Right lung (tissue), 5 donors: ENCODE measurements around the gene INPP5A. TPM values are rescaled to one million over a fixed set of nuclear protein-coding genes. Genes with fewer than 3 reads are reported as not detected.
A peak's percentile ranks its signal among the peaks of the same experiment; 100 is the strongest.

ENCODE experiments used
- DNase-seq, 2 donors: peaks; one replicate each; pipeline ENCODE4 v3.0.0-alpha.2; 2013
- polyA plus RNA-seq, 5 donors: library from polyadenylated mRNA; unstranded; fragments of 120-200 nt; gene quantifications; one replicate each; pipeline versions ENCODE4 v1.2.1 to v1.2.3, GENCODE V29; 2013; ENCODE audit warnings: inconsistent platforms in 1 of 5, low replicate concordance in 1 of 5; ENCODE audit not compliant: insufficient read length in 5 of 5, insufficient read depth in 1 of 5

Gene INPP5A
- polyA plus RNA-seq, 5 donors = 27.7 to 41.7 (median 35.5) TPM

DNA sequence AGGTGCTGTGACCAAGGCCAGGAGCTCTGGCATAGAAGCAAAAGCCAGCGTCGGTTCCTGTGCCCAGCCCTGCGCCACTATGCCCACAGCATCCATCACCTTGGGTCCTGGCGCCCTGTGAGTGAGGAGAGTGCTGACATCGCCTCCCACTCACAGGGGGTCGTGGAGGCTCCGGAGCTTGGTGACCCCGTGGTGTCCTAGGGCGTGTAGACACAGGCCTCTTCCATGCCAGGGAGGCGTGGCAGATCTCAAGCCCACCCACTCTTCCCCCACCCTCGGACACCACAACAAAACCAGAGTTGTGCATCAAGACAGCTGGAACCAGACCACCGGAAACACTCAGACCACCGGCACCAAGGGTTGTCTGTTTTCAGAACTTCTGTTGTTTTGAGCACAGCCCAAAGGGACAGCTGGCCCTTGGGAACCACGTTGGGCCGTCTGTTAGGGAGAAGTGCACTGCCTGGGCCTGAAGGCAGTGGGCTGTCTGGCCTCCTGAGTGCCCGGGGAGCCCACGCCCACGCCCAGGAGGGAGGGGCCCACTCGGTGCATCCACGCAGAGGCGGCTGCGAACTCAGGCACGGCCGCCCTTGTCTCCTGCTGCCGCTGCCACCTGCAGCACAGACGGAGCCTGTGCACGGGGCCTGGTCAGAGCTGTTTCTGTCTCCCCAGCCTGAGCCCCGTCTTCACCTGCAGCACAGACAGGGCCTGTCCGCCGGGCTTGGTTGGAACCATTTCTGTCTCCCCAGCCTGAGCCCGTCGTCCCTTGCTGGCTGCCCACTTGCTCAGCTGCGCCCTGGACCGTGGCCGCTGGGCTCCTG, 106.3 kb downstream of the INPP5A start:
- no peak for DNase-seq

DNA sequence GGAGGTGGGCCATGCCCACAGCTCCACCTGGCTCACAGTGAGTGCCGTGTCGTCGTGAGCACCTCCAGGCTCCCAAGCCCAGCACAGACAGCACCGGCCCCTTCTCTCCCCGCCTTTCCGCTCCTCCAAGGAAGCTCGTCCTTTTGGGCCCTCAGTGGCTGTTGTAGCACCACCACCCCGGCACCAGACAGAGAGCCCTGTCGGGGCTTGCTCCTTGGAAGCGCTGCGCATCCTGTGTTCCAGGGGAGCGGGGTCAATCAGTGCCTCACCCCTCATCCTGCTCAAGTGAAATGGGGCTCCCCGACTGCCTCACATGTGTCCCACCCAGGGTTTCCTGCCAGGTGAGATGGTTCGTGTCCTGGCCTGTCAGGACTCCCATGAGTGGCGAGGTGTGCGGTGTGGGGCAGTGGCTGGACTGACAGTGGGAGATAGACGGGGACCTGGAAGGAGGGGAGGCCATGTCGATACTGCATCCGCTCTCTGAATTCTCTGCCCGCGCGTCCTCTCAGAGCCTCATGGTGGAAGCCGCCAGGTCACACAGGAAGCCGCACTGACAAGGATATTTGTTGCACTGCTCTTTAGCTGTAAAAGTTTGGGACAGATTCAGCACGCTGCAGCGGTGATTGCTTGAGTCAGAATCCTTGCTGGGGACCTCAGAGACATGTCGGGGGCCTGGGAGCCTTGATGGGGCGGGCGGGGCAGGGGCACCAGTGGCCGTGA, 107.1 kb downstream of the INPP5A start:
- no peak for DNase-seq

DNA sequence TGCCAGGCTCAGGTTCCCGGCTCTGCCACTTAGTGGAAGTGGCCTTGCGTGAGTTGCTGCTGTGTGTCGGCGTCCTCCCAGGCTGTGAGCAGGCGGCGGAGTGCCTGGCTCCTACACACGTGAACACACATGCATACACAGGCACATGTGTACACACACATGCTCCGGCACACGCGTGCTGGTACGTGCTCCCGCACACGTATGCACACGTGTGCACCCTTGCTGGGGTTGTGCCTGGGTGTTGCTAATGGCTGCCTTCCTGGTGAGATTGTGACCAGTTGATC, 107.6 kb downstream of the INPP5A start:
- DNase-seq = no peak

DNA sequence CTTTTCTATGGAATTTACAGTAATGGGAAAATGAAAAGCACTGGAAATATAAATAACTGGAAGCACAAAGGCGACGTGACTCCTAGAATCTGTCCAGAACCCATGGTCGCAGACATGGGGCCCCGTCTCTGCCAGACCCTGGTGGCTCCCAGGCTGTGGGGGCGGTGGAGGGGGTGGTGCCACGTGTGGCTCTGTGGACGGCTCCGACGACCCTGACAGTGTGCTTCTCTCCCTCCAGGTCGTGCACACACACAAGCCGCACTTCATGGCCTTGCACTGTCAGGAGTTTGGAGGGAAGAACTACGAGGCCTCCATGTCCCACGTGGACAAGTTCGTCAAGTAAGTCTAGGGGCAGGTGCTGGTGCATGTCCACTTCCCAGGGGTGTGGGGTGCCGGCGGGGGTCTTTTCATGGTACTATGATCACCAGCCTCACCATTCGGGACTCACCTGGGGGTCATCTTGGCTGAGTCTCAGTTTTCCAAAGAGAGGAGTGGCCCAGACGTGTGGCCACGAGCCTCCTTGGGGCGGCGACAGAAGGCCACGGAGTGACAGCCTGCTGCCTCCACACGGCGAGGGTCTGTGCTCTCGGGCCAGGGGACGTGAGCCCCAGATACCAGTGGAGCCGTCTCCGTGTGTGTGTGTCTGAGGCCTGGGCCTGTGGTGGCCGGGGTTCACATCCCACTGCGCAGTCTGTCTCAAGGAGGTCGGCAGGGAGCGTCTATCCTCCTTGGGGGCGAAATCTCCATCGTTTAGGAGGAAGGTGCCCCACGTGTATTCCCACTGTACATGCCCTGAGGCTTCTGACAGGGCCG, 108.2 kb downstream of the INPP5A start:
- no peak for DNase-seq

DNA sequence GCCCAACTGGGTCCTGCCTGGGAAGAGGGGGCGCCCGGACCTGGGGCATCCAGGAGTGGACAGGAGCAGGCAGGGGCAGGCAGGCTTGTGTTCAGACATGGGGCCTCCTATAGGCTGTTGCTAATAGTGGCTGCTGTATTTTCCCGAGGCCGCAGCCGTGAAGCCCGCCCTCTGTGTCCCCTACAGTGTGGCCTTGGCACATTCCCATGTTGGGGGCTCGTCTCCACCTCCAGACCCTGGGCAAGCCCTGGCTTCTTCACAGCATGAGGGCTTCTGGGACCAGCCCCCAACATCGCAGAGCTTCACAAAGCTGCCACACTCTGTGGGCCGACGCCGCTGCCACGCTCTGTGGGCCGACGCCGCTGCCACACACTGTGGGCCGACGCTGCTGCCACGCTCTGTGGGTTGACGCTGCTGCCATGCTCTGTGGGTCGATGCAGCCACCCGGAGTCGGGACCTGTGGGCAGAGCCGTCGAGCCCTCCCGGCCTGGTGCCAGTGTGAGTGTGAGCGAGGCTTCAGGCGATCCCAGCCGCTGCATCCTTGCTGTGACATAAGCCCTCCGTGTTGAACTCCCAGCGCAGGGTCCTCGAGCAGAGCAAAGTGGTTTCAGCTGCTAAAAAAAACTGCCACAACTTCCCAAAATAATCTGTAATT, 109.0 kb downstream of the INPP5A start:
- no peak for DNase-seq

DNA sequence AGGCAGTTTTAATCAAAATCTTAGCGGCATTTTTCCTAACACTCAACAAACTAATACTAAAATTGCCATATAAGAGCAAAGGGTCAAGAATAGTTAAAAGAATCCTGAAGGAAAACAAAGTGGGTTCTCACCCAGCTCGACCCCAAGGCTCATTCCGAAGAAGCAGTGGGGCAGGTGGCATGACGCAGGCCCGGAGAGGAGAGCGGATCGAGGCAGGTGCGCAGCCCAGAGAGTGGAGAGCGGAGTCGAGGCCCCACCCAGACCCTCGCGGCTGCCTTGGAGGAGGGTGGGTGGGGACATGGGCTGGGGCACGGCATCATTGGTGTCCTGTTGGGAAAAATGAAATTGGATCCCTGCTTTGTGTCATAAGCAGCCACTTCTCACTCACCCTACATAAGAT, 109.8 kb downstream of the INPP5A start:
- no peak for DNase-seq

DNA sequence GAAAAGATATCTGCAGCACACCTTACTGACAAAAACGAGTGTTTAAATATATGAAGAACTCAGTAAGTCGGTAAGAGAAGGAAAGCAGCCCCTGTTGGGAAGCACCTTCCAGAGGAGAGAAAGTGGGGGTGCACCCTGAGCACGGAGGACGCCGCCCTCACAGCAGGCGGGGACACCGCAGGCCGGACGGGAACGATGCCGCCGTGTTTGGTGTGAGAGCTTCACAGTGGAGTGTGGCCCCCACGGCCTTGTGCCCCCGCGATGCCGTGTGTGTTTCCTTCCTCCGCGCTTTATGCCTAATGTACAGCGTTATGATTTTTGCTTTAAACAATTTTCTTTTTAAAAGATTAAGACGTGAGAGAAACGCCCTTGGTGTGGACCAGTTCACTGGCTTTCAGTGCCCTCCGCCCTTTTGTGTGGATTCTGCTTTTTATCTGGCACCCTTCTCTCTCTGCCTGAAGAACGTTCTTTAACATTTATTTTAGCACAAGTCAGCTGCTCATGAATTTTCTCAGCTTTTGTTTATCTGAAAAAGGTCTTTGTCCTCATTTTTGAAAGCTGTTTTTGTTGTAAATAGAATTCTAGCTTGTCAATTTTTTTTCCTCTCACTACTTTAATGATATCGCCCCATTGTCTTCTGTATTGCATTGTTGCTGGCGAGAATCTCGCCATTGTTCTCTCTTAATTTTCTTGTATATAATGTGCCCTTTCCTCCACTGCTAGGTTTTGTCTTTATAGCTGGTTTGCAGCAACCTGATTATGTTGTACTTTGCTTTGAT, 110.7 kb downstream of the INPP5A start:
- no peak for DNase-seq

DNA sequence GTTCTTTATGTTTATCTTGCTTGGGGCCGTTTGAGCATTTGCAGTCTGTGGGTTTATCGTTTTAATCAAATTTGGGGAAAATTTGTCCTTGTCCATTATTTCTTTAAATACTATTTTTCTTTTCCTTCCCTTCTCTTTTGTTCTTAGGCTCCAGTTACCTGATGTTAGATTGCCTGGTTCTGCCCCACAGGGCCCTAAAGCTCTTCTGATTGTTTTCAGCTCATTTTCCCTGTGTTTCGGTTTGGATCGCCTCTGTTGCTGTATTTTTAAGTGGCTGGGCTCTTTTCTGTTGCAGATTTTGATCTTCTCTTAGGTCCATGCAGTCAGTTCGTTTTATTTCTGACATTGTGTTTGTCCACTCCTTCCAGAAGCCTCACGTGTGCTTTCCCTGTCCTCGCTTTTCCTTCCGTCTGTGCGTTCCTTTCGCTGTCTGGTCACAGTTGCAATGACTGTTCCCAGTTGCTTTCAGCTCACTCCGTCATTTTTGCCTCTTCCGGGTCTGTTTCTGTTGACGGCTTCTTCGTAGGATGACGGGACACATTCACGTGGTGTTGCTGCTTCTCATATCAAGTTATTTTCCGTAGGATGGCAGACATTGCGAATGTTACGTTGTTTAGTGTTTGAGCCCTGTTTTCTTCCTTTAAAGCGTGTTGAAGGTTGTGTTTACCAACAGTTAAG, 111.4 kb downstream of the INPP5A start:
- DNase-seq = no peak

DNA sequence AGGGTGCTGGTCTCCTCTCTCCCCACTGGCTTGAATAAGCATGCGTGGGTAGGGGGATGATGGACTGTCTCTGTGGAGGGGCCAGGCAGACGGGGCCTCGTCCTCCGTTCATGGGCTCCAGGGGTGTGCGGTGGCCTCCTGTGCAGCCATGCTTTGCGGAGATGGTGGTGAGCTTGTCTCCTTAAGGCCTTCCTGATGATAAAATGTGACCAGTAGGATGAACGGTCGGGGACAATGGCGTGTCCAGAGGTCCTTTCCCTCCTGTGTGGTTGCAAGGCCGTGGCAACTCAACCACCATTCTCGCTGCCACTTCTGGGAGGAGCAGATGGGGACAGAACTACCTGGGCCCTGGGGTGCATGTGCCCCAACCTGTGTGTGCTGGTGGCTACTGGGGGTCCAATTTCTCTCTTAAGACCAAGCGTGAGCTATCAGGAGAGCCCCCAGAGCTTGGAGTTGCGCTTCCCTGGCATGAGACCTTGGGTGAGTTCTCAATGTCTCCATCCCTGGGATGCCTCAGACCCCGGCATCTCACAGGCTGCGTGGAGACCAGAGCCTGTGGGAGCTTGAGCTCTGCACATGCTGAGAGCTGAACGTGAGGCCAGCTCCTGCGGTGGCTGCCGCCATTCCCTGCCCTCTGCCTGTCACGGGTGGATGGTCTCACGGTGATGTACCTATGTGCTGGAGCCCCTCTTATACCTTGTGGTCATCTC, 112.2 kb downstream of the INPP5A start:
- DNase-seq = no peak

DNA sequence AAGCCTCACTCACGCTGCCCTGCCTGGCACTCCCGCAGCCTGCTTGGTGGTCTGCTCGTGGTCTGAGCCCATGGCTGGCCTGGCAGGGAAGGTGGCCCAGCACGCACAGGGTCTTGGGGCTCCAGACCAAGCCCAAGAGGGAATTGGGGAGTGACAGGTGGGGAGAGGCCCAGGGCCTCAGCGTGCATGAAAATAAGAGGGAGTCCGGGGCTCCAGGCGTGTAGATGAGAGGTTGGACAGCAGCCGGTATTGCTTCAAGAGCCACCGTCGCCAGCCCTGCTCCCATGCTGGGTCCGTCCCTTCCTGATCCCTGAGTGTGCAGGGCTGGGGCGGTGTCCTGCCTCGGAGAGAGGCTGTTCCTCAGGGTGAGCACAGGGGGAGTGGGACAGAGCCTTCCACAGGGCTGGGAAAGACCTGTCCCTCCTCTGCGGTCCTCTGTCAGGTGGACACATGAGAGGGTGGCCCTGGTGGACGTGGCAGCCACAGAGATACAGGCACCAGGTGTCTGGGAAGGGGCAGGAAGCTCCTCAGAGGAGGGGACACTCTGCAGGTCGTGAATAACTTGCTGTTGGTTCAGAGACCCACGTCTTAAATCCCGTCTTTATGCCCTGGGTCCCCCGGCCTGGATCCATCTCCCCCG, 113.1 kb downstream of the INPP5A start:
- DNase-seq = no peak

DNA sequence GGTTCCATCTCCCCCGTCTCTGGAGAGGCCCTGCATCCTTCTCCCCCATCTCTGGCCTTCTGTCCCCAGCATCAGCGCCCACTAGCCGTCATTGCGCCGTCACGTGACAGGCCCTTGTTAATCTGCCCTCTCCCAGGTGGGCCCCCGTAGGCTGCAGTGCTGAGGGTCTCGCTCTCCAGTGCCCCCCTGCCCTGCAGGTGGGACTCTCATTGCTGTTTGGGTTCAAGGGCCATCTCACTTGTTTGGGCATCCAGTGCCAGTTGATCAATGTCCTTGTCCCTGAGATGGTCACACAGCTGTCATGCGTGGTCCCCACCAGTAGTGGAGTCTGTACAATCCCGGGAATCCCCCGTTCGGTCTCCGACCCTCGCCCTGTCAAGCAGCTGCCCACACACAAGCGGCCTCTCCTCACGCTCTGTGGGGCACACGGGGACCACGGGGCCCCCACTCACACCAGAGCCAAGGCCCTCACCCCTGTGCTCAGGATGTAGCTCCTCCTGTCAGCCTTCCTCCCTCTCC, 114.0 kb downstream of the INPP5A start:
- DNase-seq = no peak

DNA sequence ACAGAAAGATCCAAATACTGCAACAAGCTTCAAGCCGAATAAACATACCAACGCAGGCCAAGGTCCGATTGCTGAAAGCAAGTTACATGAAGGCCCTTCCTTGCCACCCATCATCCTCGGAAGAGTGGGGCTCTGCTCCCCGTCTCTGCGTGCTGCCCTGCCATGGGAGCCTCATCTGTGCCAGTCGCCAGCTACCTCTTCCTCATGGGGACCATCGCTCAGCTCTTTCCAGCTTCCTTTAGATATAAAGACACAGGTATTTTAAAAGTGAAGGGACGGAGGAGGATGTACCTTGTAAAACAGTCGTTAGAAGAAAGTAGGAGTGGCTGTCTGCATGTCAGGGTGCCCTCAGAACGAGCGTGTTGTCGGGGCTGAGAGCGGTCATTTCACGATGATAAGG, 114.9 kb downstream of the INPP5A start:
- no peak for DNase-seq

DNA sequence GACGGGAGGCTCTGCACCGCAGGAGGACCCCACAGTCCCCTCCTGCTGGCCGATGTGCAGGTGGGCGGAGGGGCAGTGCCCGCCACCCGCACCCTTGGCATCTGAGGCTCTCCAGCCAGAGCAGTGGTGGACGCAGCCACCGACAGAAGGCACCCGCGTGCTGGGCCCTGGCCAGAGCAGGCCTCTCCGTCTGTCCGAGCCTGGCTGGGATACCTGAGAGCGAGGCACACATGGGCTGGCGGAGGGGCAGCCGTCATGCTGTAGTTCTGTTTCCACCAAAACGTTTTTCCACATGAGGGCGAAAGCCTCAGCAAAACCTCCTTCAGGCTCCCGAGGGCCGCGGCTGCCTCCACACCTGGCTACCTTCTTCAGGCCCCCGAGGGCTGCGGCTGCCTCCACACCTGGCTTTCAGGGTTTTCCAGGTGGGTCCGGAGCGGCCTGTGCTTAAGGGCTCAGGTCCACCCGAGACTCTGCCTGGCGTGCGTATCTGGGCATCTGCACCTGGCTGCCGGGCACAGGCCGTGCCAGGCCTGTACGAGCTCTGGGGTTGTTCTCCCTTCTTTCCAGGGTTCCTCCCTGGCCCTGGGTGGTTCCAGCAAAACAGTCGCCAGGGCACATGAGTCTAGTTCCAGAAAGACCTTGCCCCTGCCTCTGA, 115.5 kb downstream of the INPP5A start:
- no peak for DNase-seq

DNA sequence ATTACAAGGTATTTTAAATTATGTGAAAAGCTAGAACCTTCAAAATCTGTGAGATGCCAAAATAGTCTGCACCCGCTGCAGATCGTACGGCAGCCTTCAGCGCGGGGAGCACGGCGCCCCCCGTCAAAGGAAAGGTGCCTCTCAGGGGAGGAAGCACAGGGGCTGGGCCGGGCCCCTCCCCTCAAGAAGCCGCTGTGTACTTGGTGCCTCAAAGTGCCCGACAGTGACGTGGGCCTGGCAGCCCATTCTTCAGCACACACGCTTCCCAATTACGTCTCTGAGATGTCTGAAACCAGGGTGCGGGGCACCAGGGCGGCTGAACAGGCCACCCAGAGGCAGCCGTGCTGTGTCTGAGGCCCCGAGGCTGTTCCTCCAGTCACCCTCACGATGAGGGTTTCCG, 116.1 kb downstream of the INPP5A start:
- DNase-seq = no peak

DNA sequence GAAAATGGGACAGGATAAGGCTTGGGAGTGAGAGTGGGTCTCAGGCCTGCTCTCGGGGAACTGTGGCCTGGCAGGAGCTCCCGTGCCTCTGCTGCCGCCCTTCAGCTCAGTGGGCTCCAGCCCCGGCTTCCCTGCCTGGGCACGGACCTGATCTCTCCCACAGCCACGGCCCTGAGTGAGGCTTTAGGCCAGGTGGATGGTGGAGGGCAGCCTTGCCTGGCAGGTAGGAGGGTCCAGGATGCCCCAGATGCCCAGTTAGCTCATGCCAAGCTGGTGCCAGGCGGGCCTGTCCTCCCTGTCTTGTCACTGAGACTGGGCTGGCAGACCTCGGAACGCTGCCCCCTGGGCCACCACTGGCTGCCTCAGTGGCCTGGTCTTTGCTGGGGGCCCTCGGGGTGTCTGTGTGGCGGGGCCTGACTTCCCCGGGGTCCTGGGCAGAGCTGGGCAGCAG, 116.6 kb downstream of the INPP5A start:
- DNase-seq = no peak

DNA sequence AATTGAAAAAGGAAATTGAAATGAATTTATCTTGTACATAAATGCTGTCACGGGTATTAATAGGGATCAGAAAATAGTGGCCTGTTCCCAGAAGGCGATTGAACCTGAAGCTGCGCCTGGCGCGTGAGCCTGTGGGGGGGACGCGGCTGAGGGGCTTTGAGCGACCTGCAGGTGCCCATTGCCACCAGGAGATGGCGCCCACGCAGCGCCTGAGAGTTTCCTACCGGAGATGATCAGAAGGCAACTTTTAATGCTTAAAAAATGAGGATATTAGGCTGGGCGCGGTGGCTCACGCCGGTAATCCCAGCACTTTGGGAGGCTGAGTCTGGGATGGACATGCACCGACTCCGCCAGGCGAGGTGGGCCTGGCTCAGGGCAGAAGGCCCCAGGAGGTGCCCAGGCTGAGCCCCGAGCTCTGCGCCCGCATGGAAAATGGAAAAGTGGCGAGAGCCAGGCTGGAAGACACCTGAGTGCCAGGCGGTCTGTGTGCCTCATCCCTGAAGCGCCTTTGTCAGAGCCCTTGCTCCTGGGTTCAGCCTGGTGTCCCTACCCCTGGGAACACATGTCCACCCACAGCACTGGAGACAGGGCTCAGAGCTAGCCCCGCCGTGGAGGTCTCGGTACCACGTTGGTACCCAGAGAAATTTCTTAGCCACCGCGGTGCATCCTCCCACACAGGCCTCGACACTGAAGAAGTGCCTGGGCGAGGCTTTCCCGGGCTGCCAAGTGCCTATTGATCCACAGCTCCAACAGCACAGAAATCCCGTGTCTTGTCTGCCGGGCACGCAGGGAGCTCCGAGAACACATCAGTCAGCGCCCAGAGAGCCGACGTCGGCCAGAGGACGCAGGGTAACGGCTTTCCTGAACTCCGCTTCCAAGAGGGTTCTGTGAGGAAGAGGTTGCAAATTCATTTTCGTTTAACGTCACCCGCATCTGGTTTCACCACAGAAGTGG, 117.4 kb downstream of the INPP5A start:
- peak in 1 of 2 donors; percentile 61 for DNase-seq

DNA sequence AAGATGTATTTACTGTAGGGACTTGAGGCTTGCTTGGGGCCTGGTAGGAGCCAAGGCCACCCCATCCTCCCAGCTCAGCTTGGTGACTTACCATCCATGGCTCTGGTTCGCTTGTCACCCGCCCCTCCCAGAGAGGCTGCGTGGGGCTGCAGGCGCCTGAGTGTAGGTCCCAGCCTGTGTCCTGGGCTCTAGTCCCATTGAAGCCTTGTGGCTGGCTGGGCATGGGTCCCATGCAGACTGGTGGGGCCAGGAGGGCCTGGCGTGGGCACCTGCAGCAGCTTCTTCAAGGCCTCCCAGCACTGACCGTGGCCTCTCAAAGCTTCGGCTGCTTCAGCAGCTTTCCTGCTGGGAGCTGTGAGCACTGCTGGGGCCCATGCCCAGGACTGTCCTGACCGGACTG, 118.1 kb downstream of the INPP5A start:
- no peak for DNase-seq
